Measurements from ENCODE around the gene SLC9A9. TPM values are rescaled to one million over a fixed set of nuclear protein-coding genes. Genes with fewer than 3 reads are reported as not detected.

Gene SLC9A9
- total and polyA plus RNA-seq, 8 donors: 0.28 to 5.9 (median 0.75) TPM

- DNase-seq (no peak), ATAC-seq (no peak), FAIRE-seq (no peak)
- intact Hi-C loops (cut with DNase I): no loop called here
- H3K27ac ChIP-seq: no peak overlapping the region
- H3K4me1 ChIP-seq: no peaks in the 10 kb centered on the region
- no peak for TF ChIP-seq CTCF (IDR thresholded peaks at IDR 0.05)
- H3K27me3 ChIP-seq: no peaks in the 10 kb centered on the region
- no peaks in the 10 kb centered on the region for H3K36me3 ChIP-seq
- no peak overlapping the region for H3K4me3 ChIP-seq
- whole genome bisulfite sequencing, 2 donors: 74 to 81% methylated on average over 6 of the region's 6 CpGs
- H3K9me3 ChIP-seq: no peaks in the 10 kb centered on the region
Observed at GRCh38 chr3:143252931-143253330, 595.3 kb downstream of the SLC9A9 start.

GRCh38 chr3:143249014-143249413, 599.3 kb downstream of the SLC9A9 start:
- H3K9me3 ChIP-seq: no peaks in the 10 kb centered on the region
- no peaks in the 10 kb centered on the region for H3K4me1 ChIP-seq
- TF ChIP-seq CTCF (IDR thresholded peaks at IDR 0.05): no peak
- H3K4me3 ChIP-seq: no peak overlapping the region
- DNase-seq (no peak), ATAC-seq (no peak), FAIRE-seq (no peak)
- 78 to 79% methylated on average over 2 of the region's 2 CpGs for WGBS, 2 donors
- no peaks in the 10 kb centered on the region for H3K36me3 ChIP-seq
- H3K27me3 ChIP-seq: no peaks in the 10 kb centered on the region
- intact Hi-C loops (cut with DNase I): no loop called here
- H3K27ac ChIP-seq: no peak overlapping the region

- WGBS, 2 donors: 52 to 61% methylated on average over 3 of the region's 3 CpGs
- Histone ChIP-seq H3K36me3 (no peaks in the 10 kb centered on the region), H3K27me3 (no peaks in the 10 kb centered on the region), H3K4me3 (no peak overlapping the region), H3K4me1 (no peaks in the 10 kb centered on the region), H3K27ac (no peak overlapping the region), H3K9me3 (no peaks in the 10 kb centered on the region)
- no peak for FAIRE-seq
- DNase-seq: no peak
- no peak for TF ChIP-seq CTCF (IDR thresholded peaks at IDR 0.05)
- intact Hi-C loops (cut with DNase I): no loop called here
- ATAC-seq: no peak
Observed at GRCh38 chr3:143247073-143247472, 601.2 kb downstream of the SLC9A9 start.

GRCh38 chr3:143245692-143246091, 602.6 kb downstream of the SLC9A9 start:
- H3K27me3 ChIP-seq: no peaks in the 10 kb centered on the region
- TF ChIP-seq CTCF (IDR thresholded peaks at IDR 0.05): no peak
- H3K4me3 ChIP-seq: no peak overlapping the region
- no peak overlapping the region for H3K27ac ChIP-seq
- DNase-seq (no peak), FAIRE-seq (no peak), ATAC-seq (no peak)
- 66 to 67% methylated on average over 4 of the region's 4 CpGs for WGBS, 2 donors
- H3K9me3 ChIP-seq: no peaks in the 10 kb centered on the region
- no peaks in the 10 kb centered on the region for H3K36me3 ChIP-seq
- no peaks in the 10 kb centered on the region for H3K4me1 ChIP-seq
- intact Hi-C loops (cut with DNase I): no loop called here

GRCh38 chr3:143244516-143245063, 603.7 kb downstream of the SLC9A9 start:
- H3K27me3 ChIP-seq: no peaks in the 10 kb centered on the region
- no peak overlapping the region for H3K27ac ChIP-seq
- WGBS, 2 donors: 71 to 83% methylated on average over 9 of the region's 9 CpGs
- no peak for DNase-seq
- no peaks in the 10 kb centered on the region for H3K9me3 ChIP-seq
- no peak for FAIRE-seq
- H3K4me1 ChIP-seq: no peaks in the 10 kb centered on the region
- TF ChIP-seq CTCF (IDR thresholded peaks at IDR 0.05): no peak
- ATAC-seq: no peak
- no peak overlapping the region for H3K4me3 ChIP-seq
- intact Hi-C loops (cut with DNase I): no loop called here
- H3K36me3 ChIP-seq: no peaks in the 10 kb centered on the region
